ENCODE data around the gene UNC80.

The UNC80 gene

DNA sequence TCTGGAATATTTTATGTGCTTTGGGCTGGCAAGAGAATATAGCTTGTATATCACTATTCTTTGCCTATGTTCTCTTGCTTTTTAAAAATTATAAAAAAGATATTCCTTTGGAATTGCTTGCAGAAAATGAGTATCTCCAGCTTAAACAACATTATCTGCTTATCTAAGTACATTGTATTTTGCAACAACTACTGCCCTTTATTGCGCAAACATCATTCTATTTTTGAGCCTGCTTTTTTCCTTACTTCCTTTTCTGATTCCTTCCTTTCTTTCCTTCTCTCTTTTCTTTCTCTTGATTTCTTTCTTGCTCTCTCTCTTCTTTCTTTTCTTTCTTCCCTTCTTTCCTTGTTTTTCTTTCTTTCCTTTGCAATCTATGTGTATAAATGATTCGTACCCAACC, 74.0 kb downstream of the UNC80 start:
- CTCF ChIA-PET: no interaction called here
- POLR2A ChIA-PET: no interaction called here
- DNase-seq (ENCODE audit: extremely low spot score): no peak
- TF ChIP-seq, protein P1, sequence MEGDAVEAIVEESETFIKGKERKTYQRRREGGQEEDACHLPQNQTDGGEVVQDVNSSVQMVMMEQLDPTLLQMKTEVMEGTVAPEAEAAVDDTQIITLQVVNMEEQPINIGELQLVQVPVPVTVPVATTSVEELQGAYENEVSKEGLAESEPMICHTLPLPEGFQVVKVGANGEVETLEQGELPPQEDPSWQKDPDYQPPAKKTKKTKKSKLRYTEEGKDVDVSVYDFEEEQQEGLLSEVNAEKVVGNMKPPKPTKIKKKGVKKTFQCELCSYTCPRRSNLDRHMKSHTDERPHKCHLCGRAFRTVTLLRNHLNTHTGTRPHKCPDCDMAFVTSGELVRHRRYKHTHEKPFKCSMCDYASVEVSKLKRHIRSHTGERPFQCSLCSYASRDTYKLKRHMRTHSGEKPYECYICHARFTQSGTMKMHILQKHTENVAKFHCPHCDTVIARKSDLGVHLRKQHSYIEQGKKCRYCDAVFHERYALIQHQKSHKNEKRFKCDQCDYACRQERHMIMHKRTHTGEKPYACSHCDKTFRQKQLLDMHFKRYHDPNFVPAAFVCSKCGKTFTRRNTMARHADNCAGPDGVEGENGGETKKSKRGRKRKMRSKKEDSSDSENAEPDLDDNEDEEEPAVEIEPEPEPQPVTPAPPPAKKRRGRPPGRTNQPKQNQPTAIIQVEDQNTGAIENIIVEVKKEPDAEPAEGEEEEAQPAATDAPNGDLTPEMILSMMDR (IDR thresholded peaks at IDR 0.05; ENCODE audit: control extremely low read depth, extremely low read depth, low read depth, missing control alignments): no peak

- DNase-seq (ENCODE audit: extremely low spot score): no peak
- ChIA-PET POLR2A (no interaction called here), CTCF (no interaction called here)
- TF ChIP-seq, protein P1 (IDR thresholded peaks at IDR 0.05; ENCODE audit: control extremely low read depth, extremely low read depth, low read depth, missing control alignments): no peak
These were observed 93.2 kb downstream of the UNC80 start for GRCh38 chr2:209864716-209865295.

GRCh38 chr2:209868271-209868994, 96.8 kb downstream of the UNC80 start:
- CTCF ChIA-PET: interaction anchor here (0.9 to 2.1 kb wide), 2 partner anchors 12 to 80 kb away, joined by 3 to 6 read pairs; no protein-coding TSS in a partner anchor
- TF ChIP-seq, protein P1 (IDR thresholded peaks at IDR 0.05; ENCODE audit: control extremely low read depth, extremely low read depth, low read depth, missing control alignments): no peak
- POLR2A ChIA-PET: no interaction called here
- no peak for DNase-seq (ENCODE audit: extremely low spot score)

DNA sequence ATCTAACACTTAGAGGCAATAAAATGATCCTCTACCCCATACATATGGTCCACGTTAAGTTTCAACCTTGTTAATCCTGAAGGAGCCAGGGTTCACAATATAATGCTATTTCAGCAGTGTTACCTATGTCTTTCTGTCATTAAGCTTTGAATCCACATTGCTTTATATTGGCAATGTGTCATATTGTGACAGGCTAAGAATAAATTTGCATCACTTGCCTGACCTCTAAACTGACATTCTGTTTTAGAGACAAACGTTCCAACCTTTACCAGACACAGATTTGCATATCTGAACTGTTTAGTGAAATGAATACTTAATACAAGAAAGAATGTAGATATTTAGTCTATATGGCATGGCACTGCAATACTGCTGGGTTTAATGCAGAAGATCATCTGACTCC, 98.4 kb downstream of the UNC80 start:
- ChIA-PET CTCF (no interaction called here), POLR2A (no interaction called here)
- TF ChIP-seq, protein P1 (IDR thresholded peaks at IDR 0.05; ENCODE audit: control extremely low read depth, extremely low read depth, low read depth, missing control alignments): no peak
- DNase-seq (ENCODE audit: extremely low spot score): no peak

DNA sequence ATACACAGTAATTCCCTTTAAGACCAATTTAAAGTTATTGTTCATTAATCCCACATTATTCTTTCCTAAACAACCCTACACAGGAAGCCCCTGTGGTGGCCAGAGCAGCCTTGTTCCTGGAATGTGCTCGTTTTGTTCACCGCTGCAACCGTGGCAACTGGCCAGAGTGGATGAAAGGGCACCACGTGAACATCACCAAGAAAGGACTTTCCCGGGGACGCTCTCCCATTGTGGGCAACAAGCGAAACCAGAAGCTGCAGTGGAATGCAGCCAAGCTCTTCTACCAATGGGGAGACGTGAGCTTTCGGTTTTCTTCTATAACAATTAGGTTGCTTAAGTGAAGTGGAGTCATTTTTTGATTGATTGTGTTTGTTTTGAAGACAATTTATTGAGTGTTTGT, 101.0 kb downstream of the UNC80 start:
- DNase-seq (ENCODE audit: extremely low spot score): no peak
- TF ChIP-seq, protein P1 (IDR thresholded peaks at IDR 0.05; ENCODE audit: control extremely low read depth, extremely low read depth, low read depth, missing control alignments): no peak
- ChIA-PET CTCF (interaction anchor here (1.0 kb wide), 1 partner anchor 31 kb away, joined by 3 read pairs; no protein-coding TSS in a partner anchor), POLR2A (no interaction called here)

GRCh38 chr2:209875270-209875669, 103.6 kb downstream of the UNC80 start:
- CTCF ChIA-PET: no interaction called here
- TF ChIP-seq, protein P1 (IDR thresholded peaks at IDR 0.05; ENCODE audit: control extremely low read depth, extremely low read depth, low read depth, missing control alignments): no peak
- POLR2A ChIA-PET: no interaction called here
- no peak for DNase-seq (ENCODE audit: extremely low spot score)
